HepG2 (cell line): Measurements from ENCODE around the gene ACCSL. TPM values are rescaled to one million over a fixed set of nuclear protein-coding genes. Genes with fewer than 3 reads are reported as not detected.

Experiments
- ATAC-seq: fragments of 200-7000 bp; cut with Tn5 transposase; 3 replicates; pipeline ENCODE4 v1.9.1; 2020; ENCODE audit warnings: mild to moderate bottlenecking, moderate library complexity
- BruUV-seq: library from RNA; stranded (reverse); fragments of 400-500 nt; replicated peaks from 2 replicates; lab custom pipeline; 2021; lab: Mats Ljungman, UMichigan
- CTCF ChIA-PET: fragments of 300-600 bp; formaldehyde crosslinking; extraction: SDS; loops from one replicate; lab custom pipeline; 2021; ENCODE audit warnings: low total read pairs, inconsistent platforms, low intra/inter-chr PET ratio; lab: Yijun Ruan, JAX
- POLR2A ChIA-PET: fragments of 350-600 bp; sonication (Branson Sonifier 250); formaldehyde crosslinking; loops from one replicate; lab custom pipeline; 2020; ENCODE audit warnings: antibody characterized with exemption, inconsistent platforms; lab: Yijun Ruan, JAX
- DNase-seq: peaks from one replicate; pipeline ENCODE4 v3.0.0-alpha.2; 2015; ENCODE audit warnings: low spot score
- FAIRE-seq: peaks from 3 replicates; lab custom pipeline; 2011; peaks lifted over from hg19 to GRCh38; lab: Jason Lieb, UNC
- H2AFZ ChIP-seq: one replicate; pipeline ENCODE4 v1.6.1; 2011; ENCODE audit warnings: low read length, inconsistent platforms
- H3K27ac ChIP-seq: fragments of 300-600 bp; 3 replicates; pipeline ENCODE4 v1.8.0; 2011; ENCODE audit warnings: mixed run types, mild to moderate bottlenecking, mixed read lengths, low read length, inconsistent platforms; ENCODE audit not compliant: insufficient read depth; ENCODE audit errors: extremely low read length
- H3K27me3 ChIP-seq, 2 experiments: fragments of 200-600 bp in 1 of 2; 2 replicates in 1 of 2; 3 replicates in 1 of 2; pipeline versions ENCODE4 v1.6.0 to v1.8.0; 2011; ENCODE audit warnings: low read length in 2 of 2, mild to moderate bottlenecking in 2 of 2, moderate library complexity in 2 of 2, inconsistent platforms in 1 of 2; ENCODE audit not compliant: insufficient read depth in 2 of 2, control insufficient read depth in 1 of 2
- H3K36me3 ChIP-seq, 2 experiments: fragments of 200-600 bp in 1 of 2; replicated peaks in 1 of 2; 2 replicates in 1 of 2; 3 replicates in 1 of 2; pipeline versions ENCODE4 v1.5.1 to v1.8.0; 2011; ENCODE audit warnings: low read length in 2 of 2, inconsistent platforms in 1 of 2; ENCODE audit not compliant: insufficient read depth in 2 of 2, control insufficient read depth in 1 of 2
- H3K4me1 ChIP-seq: 2 replicates; pipeline ENCODE4 v1.5.1; 2012; ENCODE audit warnings: low read length, inconsistent platforms; ENCODE audit not compliant: insufficient read depth
- H3K4me2 ChIP-seq: 2 replicates; pipeline ENCODE4 v1.6.0; 2011; ENCODE audit warnings: low read depth, low read length, inconsistent platforms
- H3K4me3 ChIP-seq, 3 experiments: fragments of 200-600 bp in 1 of 3; sonication (generic), shearing (Covaris generic) in 1 of 3; replicated peaks in 1 of 3; 2 replicates each; pipeline ENCODE4 v1.5.1; 2011 to 2016; ENCODE audit warnings: low read length in 3 of 3, inconsistent platforms in 2 of 3, low read depth in 2 of 3, mild to moderate bottlenecking in 2 of 3, control low read depth in 1 of 3, mixed read lengths in 1 of 3; ENCODE audit not compliant: insufficient read depth in 1 of 3
- H3K79me2 ChIP-seq: one replicate; pipeline ENCODE4 v1.6.1; 2011; ENCODE audit warnings: low read length, inconsistent platforms; ENCODE audit not compliant: insufficient read depth
- H3K9ac ChIP-seq: 2 replicates; pipeline ENCODE4 v1.6.0; 2011; ENCODE audit warnings: mild to moderate bottlenecking, low read depth, low read length, inconsistent platforms; ENCODE audit not compliant: insufficient read depth
- H3K9me3 ChIP-seq: 2 replicates; pipeline ENCODE4 v1.5.1; 2012; ENCODE audit warnings: mild to moderate bottlenecking, low read length
- H4K20me1 ChIP-seq: 2 replicates; pipeline ENCODE4 v1.6.0; 2011; ENCODE audit warnings: inconsistent platforms, mild to moderate bottlenecking, low read length, moderate library complexity; ENCODE audit not compliant: insufficient read depth
- DMAP1 ChIP-seq: IDR thresholded peaks from 2 replicates; pipeline ENCODE4 v1.6.1; 2016
- HNRNPK ChIP-seq: fragments of 200-400 bp; formaldehyde crosslinking; IDR thresholded peaks from 2 replicates; pipeline ENCODE4 v1.6.1; 2018; ENCODE audit warnings: low read length, low read depth, moderate library complexity, mild to moderate bottlenecking; ENCODE audit not compliant: poor library complexity, severe bottlenecking
- HOXA3 ChIP-seq: sonication (generic); formaldehyde crosslinking; IDR thresholded peaks from 2 replicates; pipeline ENCODE4 v1.5.0; 2020; ENCODE audit warnings: missing genetic modification reagents
- MZF1 ChIP-seq: sonication (generic); formaldehyde crosslinking; IDR thresholded peaks from 2 replicates; pipeline ENCODE4 v1.8.1; 2023; ENCODE audit warnings: mild to moderate bottlenecking, missing genetic modification reagents, borderline replicate concordance
- NCOA2 ChIP-seq: sonication (generic); formaldehyde crosslinking; IDR thresholded peaks from 2 replicates; pipeline ENCODE4 v1.8.0; 2022; ENCODE audit warnings: inconsistent platforms
- NFE2L2 ChIP-seq: fragments of 150-350 bp; IDR thresholded peaks from 2 replicates; pipeline ENCODE4 v1.6.1; 2014; ENCODE audit warnings: low read length
- PPARG ChIP-seq: conservative IDR thresholded peaks from 2 replicates; pipeline ENCODE4 v1.6.1; 2016; ENCODE audit warnings: missing biosample characterization, missing genetic modification reagents
- SALL2 ChIP-seq: sonication (generic); formaldehyde crosslinking; IDR thresholded peaks from 2 replicates; pipeline ENCODE4 v1.8.1; 2023; ENCODE audit warnings: mild to moderate bottlenecking, missing genetic modification reagents, inconsistent platforms
- SIN3A ChIP-seq: IDR thresholded peaks from 2 replicates; pipeline ENCODE4 v1.6.1; 2011; ENCODE audit warnings: low read depth, mild to moderate bottlenecking, control low read depth, low read length, borderline replicate concordance
- UBTF ChIP-seq: sonication (generic); formaldehyde crosslinking; IDR thresholded peaks from 2 replicates; pipeline ENCODE4 v1.4.0; 2020; ENCODE audit warnings: mild to moderate bottlenecking, missing genetic modification reagents
- ZKSCAN5 ChIP-seq: sonication (generic); formaldehyde crosslinking; IDR thresholded peaks from 2 replicates; pipeline ENCODE4 v1.5.1; 2020; ENCODE audit warnings: mild to moderate bottlenecking, missing genetic modification reagents
- ZNF121 ChIP-seq: sonication (generic); formaldehyde crosslinking; IDR thresholded peaks from 2 replicates; pipeline ENCODE4 v1.5.0; 2020; ENCODE audit warnings: mild to moderate bottlenecking, missing genetic modification reagents
- ZNF180 ChIP-seq: sonication (generic); formaldehyde crosslinking; IDR thresholded peaks from 2 replicates; pipeline ENCODE4 v1.4.0; 2020; ENCODE audit warnings: low read depth, missing genetic modification reagents, borderline replicate concordance
- ZNF276 ChIP-seq: sonication (generic); formaldehyde crosslinking; IDR thresholded peaks from 2 replicates; pipeline ENCODE4 v1.4.0; 2020; ENCODE audit warnings: mild to moderate bottlenecking, low read depth, missing genetic modification reagents
- ZNF781 ChIP-seq: sonication (generic); formaldehyde crosslinking; IDR thresholded peaks from 2 replicates; pipeline ENCODE4 v1.5.1; 2020; ENCODE audit warnings: borderline replicate concordance, mild to moderate bottlenecking, missing genetic modification reagents; ENCODE audit errors: not compliant biosample characterization
- WGBS: methylation state at CpG from one replicate; pipeline ENCODE4 v1.1.6; 2017; ENCODE audit warnings: low lambda C conversion rate; 5-methylcytosine and 5-hydroxymethylcytosine counted together
- in situ Hi-C: cut with HindIII; loops from 2 replicates; pipeline ENCODE4 v1.10.0; 2017; ENCODE audit warnings: low pct_unique_long_range_greater_than_20kb; ENCODE audit not compliant: extremely low pct_ligation_motif_present
- intact Hi-C: fragments of 100-400 bp; cut with micrococcal nuclease; formaldehyde crosslinking; loops from one replicate; pipeline ENCODE4 v1.10.0; 2022; ENCODE audit not compliant: unreplicated experiment
- polyA plus RNA-seq, 8 experiments: library from polyadenylated mRNA; depleted of rRNA in 3 of 8; stranded (reverse) in 7 of 8; unstranded in 1 of 8; fragments of >200 nt; fragmentation: Illumina TruSeq in 4 of 8; extraction: Trizol in 4 of 8; gene quantifications; 2 replicates each; pipeline versions ENCODE4 v1.2.1 to v1.2.3, GENCODE V29; 2011 to 2016; ENCODE audit warnings: low read depth in 4 of 8, missing spikeins in 1 of 8, mixed read lengths in 1 of 8; ENCODE audit not compliant: insufficient read depth in 1 of 8
- total RNA-seq, 5 experiments: library from RNA; depleted of rRNA; stranded (reverse); fragments of >200 nt; fragmentation: Illumina TruSeq; extraction: Trizol; gene quantifications; 2 replicates each; pipeline ENCODE4 v1.2.3, GENCODE V29; 2016; ENCODE audit warnings: low read depth in 1 of 5
- TF ChIP-seq, protein P1 (sequence below): sonication (generic); formaldehyde crosslinking; IDR thresholded peaks from 2 replicates; pipeline ENCODE4 v1.4.0; 2020; ENCODE audit warnings: mild to moderate bottlenecking, low read depth, missing genetic modification reagents

The ACCSL gene
- total and polyA plus RNA-seq, 2 of the 13 experiments (the other 11 are each of a cell fraction or from before 2014, with no cell fraction given) = not detected

- no peak overlapping the region for H3K4me3 ChIP-seq
- ATAC-seq (no peak), DNase-seq (no peak), FAIRE-seq (no peak)
- WGBS = 24% methylated on average over 8 of the region's 11 CpGs
- TF ChIP-seq MZF1 (CRISPR knock-in tag) = no peak
- no peak for TF ChIP-seq ZNF276 (CRISPR knock-in tag)
- TF ChIP-seq SIN3A = no peak
- TF ChIP-seq SALL2 (CRISPR knock-in tag) = no peak
- no peak for TF ChIP-seq UBTF (CRISPR knock-in tag)
- TF ChIP-seq DMAP1 = no peak
- no peak for TF ChIP-seq ZNF781 (CRISPR knock-in tag)
- TF ChIP-seq HOXA3 (CRISPR knock-in tag) = no peak
- no peak for TF ChIP-seq HNRNPK
- no peak for TF ChIP-seq NFE2L2
- no peak for TF ChIP-seq NCOA2 (CRISPR knock-in tag)
- TF ChIP-seq ZNF121 = no peak
- no peak for TF ChIP-seq ZKSCAN5 (CRISPR knock-in tag)
- TF ChIP-seq ZNF180 (CRISPR knock-in tag) = no peak
- no peak for TF ChIP-seq PPARG
- TF ChIP-seq, protein P1, sequence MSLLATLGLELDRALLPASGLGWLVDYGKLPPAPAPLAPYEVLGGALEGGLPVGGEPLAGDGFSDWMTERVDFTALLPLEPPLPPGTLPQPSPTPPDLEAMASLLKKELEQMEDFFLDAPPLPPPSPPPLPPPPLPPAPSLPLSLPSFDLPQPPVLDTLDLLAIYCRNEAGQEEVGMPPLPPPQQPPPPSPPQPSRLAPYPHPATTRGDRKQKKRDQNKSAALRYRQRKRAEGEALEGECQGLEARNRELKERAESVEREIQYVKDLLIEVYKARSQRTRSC (CRISPR knock-in tag) = no peak
- in situ Hi-C loops (no loop called here), intact Hi-C loops (no loop called here)
- peaks cover 0 to 21% of the 10 kb centered on the region in 2 experiments; a peak in 3 of 5 replicates for H3K27me3 ChIP-seq
- POLR2A ChIA-PET = no interaction called here
- H3K9me3 ChIP-seq = no peaks in the 10 kb centered on the region
- H3K36me3 ChIP-seq = no peaks in the 10 kb centered on the region
- no TSS peak for BruUV-seq
- CTCF ChIA-PET = no interaction called here
- no peak overlapping the region for H2AFZ ChIP-seq
- H3K4me2 ChIP-seq = no peak overlapping the region
- no peak overlapping the region for H3K9ac ChIP-seq
- H3K4me1 ChIP-seq = no peaks in the 10 kb centered on the region
- H3K27ac ChIP-seq = no peak overlapping the region
- H4K20me1 ChIP-seq = no peaks in the 10 kb centered on the region
- no peaks in the 10 kb centered on the region for H3K79me2 ChIP-seq
Observed at GRCh38 chr11:44006917-44007361, 40.8 kb upstream of the ACCSL start.
